Measurements from ENCODE around the gene PCYT2.

DNA sequence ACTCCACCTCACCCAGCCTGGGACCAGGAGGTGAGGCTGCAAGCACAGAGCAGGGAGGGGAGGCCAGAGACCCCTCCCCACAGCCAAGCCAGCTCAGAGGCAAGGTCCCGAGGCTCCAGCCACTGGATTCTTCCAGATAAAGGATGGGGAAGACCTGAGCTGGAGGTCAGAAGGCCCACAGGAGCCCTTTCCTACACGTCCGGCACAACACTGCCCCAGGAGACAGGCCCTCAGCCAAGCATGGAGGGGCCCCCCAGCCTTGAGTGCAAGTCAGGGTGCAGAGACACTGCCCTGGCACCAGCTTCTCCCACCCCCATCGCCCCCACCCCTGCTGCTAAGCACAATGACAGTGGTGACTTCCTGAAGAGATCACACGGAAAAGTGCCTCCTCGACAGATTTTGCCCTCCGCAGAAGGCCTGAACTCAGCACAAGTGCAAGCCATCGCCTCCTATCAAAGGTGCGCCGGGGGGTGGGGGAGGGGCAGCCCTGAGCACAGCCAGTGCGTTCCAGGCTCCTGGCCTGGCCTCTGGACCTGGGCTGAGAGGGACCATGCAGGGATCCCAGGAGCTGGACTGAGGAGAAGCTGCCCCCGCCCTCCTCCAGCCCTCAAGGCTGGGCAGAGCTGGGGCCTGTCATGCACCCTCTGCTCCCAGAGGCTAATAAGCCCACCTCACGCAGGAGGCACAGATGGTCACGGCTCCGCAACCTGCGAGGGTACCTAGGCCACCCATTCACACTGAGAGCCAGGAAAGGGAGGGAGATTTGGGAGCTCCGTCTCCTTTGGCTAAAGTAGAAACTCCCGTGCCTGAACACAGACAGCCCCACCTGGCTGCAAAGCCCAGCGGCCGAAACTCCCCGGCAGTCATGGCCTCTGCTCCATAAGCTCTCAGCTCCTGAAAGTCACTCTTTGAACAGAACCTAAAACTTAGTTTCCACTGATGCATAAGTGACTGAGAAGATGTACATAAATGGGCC lies 13.6 kb upstream of the PCYT2 start:
- TF ChIP-seq, protein P1, sequence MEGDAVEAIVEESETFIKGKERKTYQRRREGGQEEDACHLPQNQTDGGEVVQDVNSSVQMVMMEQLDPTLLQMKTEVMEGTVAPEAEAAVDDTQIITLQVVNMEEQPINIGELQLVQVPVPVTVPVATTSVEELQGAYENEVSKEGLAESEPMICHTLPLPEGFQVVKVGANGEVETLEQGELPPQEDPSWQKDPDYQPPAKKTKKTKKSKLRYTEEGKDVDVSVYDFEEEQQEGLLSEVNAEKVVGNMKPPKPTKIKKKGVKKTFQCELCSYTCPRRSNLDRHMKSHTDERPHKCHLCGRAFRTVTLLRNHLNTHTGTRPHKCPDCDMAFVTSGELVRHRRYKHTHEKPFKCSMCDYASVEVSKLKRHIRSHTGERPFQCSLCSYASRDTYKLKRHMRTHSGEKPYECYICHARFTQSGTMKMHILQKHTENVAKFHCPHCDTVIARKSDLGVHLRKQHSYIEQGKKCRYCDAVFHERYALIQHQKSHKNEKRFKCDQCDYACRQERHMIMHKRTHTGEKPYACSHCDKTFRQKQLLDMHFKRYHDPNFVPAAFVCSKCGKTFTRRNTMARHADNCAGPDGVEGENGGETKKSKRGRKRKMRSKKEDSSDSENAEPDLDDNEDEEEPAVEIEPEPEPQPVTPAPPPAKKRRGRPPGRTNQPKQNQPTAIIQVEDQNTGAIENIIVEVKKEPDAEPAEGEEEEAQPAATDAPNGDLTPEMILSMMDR (IDR thresholded peaks at IDR 0.05): no peak
- TF ChIP-seq JUN (CRISPR knock-in tag; IDR thresholded peaks at IDR 0.05): no peak
- no peak for TF ChIP-seq ZNF317 (CRISPR knock-in tag; IDR thresholded peaks at IDR 0.05; ENCODE audit: borderline replicate concordance, low read depth)
- no peak for TF ChIP-seq ESRRA (CRISPR knock-in tag; IDR thresholded peaks at IDR 0.05; ENCODE audit: borderline replicate concordance)
- no peak for TF ChIP-seq GABPB1 (CRISPR knock-in tag; IDR thresholded peaks at IDR 0.05)
